ENCODE data around the gene PRR20E. TPM values are rescaled to one million over a fixed set of nuclear protein-coding genes. Genes with fewer than 3 reads are reported as not detected.
"Not testable (repeated sequence)": the region's sequence is repeated elsewhere in the genome, so short reads cannot be mapped to it uniquely, and the experiment has no call there.

PRR20E gene
- total and polyA plus RNA-seq, 2 of the 8 experiments (the other 6 are each of a cell fraction or from before 2014, with no cell fraction given): not detected

DNA sequence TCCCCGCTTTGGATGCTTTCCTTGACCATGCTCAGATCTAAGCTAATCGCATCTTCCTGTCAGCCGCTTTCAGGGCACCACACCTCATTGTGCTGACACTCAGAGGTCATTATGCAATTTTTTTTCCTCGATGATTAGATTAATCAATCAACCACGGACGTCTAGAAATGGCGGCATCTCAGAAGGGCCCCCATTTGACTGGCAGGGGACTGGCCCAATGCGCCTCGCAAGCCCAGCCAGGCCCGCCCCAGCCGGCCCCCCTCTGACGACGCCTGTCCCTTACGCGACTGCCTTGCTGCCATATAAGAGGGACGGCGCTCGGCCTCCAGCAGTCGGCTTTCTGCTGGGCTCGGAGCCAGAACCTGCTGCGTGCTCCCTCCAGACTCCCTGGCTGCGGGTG lies 13.2 kb upstream of the PRR20E start, which contains the start of gene PRR20C:
PRR20C (plus strand) TSS at position 301 of the 400 bp plus-strand sequence. CDS start 387 bp downstream, outside the sequence.
- H3K4me1 ChIP-seq (replicated peaks in 1 of 4; ENCODE audit: control insufficient read depth in 3 of 4, insufficient read depth in 4 of 4, low read length in 3 of 4); H2BK12ac ChIP-seq (ENCODE audit: low read depth, low read length); CTCF ChIA-PET (ENCODE audit: partially characterized antibody); H3K79me1 ChIP-seq (ENCODE audit: low read depth, low read length); FAIRE-seq; H3K27ac ChIP-seq (ENCODE audit: low read depth, low read length); H4K20me1 ChIP-seq (replicated peaks in 1 of 2; ENCODE audit: control insufficient read depth in 1 of 2, insufficient read depth in 2 of 2, low read length in 2 of 2); H2BK15ac ChIP-seq (ENCODE audit: low read length); H2AK5ac ChIP-seq (ENCODE audit: low read depth, low read length); H2BK20ac ChIP-seq (ENCODE audit: low read length); H4K8ac ChIP-seq (ENCODE audit: extremely low read depth, insufficient read depth, low read length); H4K91ac ChIP-seq (replicated peaks; ENCODE audit: insufficient read length, low read length); H3K79me2 ChIP-seq (ENCODE audit: control insufficient read depth in 1 of 2, insufficient read depth in 2 of 2, low read length in 2 of 2); H3K27me3 ChIP-seq (replicated peaks in 1 of 4; ENCODE audit: control insufficient read depth in 3 of 4, extremely low read depth in 1 of 4, insufficient read depth in 3 of 4, low read length in 3 of 4); H3K14ac ChIP-seq (ENCODE audit: insufficient read length); H2AFZ ChIP-seq (ENCODE audit: low read length); H3K4me3 ChIP-seq (ENCODE audit: extremely low read depth in 1 of 4, insufficient read depth in 2 of 4, low read depth in 3 of 4, low read length in 4 of 4); H3K18ac ChIP-seq (ENCODE audit: extremely low read depth, low read length); H3K36me3 ChIP-seq (ENCODE audit: control insufficient read depth in 2 of 4, insufficient read depth in 4 of 4, low read length in 3 of 4); DNase-seq (ENCODE audit: low read depth in 1 of 2, low spot score in 2 of 2); H3K4me2 ChIP-seq (ENCODE audit: insufficient read depth in 1 of 2, low read depth in 2 of 2, low read length in 2 of 2); H2BK5ac ChIP-seq (ENCODE audit: low read depth, low read length); H3K56ac ChIP-seq (replicated peaks; ENCODE audit: insufficient read length, low read depth, low read length); H3K9me3 ChIP-seq (ENCODE audit: insufficient read depth in 2 of 2, low read depth in 1 of 2, low read length in 1 of 2); POLR2A ChIA-PET (ENCODE audit: partially characterized antibody); H4K5ac ChIP-seq (ENCODE audit: insufficient read length, low read depth, low read length); H3K23me2 ChIP-seq (ENCODE audit: low read depth, low read length); H3K23ac ChIP-seq (ENCODE audit: insufficient read length); H2BK120ac ChIP-seq (replicated peaks; ENCODE audit: low read depth, low read length); H3K9ac ChIP-seq (replicated peaks in 1 of 4; ENCODE audit: extremely low read depth in 1 of 4, low read depth in 3 of 4, low read length in 3 of 4); H3K4ac ChIP-seq (replicated peaks; ENCODE audit: insufficient read length, low read depth, low read length): not testable (repeated sequence)
- WGBS, 2 experiments (ENCODE audit: extremely low coverage in 1 of 2, insufficient coverage in 1 of 2, insufficient read length in 1 of 2, insufficient replicate concordance in 2 of 2, low coverage in 1 of 2, low lambda C conversion rate in 2 of 2, missing lambda C conversion rate in 1 of 2): no CpG with 5 or more reads among the region's 22 CpGs

DNA sequence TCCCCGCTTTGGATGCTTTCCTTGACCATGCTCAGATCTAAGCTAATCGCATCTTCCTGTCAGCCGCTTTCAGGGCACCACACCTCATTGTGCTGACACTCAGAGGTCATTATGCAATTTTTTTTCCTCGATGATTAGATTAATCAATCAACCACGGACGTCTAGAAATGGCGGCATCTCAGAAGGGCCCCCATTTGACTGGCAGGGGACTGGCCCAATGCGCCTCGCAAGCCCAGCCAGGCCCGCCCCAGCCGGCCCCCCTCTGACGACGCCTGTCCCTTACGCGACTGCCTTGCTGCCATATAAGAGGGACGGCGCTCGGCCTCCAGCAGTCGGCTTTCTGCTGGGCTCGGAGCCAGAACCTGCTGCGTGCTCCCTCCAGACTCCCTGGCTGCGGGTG lies 6.7 kb upstream of the PRR20E start, which contains the start of gene PRR20D:
PRR20D (plus strand) TSS at position 301 of the 400 bp plus-strand sequence. CDS start 387 bp downstream, outside the sequence.
- H4K91ac ChIP-seq (replicated peaks; ENCODE audit: insufficient read length, low read length): not testable (repeated sequence)

More for the DNA sequence above, 6.7 kb upstream of the PRR20E start, which contains the start of gene PRR20D:
- H2AFZ ChIP-seq (ENCODE audit: low read length); H2BK20ac ChIP-seq (ENCODE audit: low read length); CTCF ChIA-PET (ENCODE audit: partially characterized antibody); H3K14ac ChIP-seq (ENCODE audit: insufficient read length); H3K4me2 ChIP-seq (ENCODE audit: insufficient read depth in 1 of 2, low read depth in 2 of 2, low read length in 2 of 2); H3K9me3 ChIP-seq (ENCODE audit: insufficient read depth in 2 of 2, low read depth in 1 of 2, low read length in 1 of 2); DNase-seq (ENCODE audit: low read depth in 1 of 2, low spot score in 2 of 2); H2BK5ac ChIP-seq (ENCODE audit: low read depth, low read length); H3K27me3 ChIP-seq (replicated peaks in 1 of 4; ENCODE audit: control insufficient read depth in 3 of 4, extremely low read depth in 1 of 4, insufficient read depth in 3 of 4, low read length in 3 of 4); H4K20me1 ChIP-seq (replicated peaks in 1 of 2; ENCODE audit: control insufficient read depth in 1 of 2, insufficient read depth in 2 of 2, low read length in 2 of 2); H2BK120ac ChIP-seq (replicated peaks; ENCODE audit: low read depth, low read length); H3K4me3 ChIP-seq (ENCODE audit: extremely low read depth in 1 of 4, insufficient read depth in 2 of 4, low read depth in 3 of 4, low read length in 4 of 4); POLR2A ChIA-PET (ENCODE audit: partially characterized antibody); H3K23me2 ChIP-seq (ENCODE audit: low read depth, low read length); H2AK5ac ChIP-seq (ENCODE audit: low read depth, low read length); H2BK15ac ChIP-seq (ENCODE audit: low read length); H3K4me1 ChIP-seq (replicated peaks in 1 of 4; ENCODE audit: control insufficient read depth in 3 of 4, insufficient read depth in 4 of 4, low read length in 3 of 4); H3K27ac ChIP-seq (ENCODE audit: low read depth, low read length); FAIRE-seq; H3K56ac ChIP-seq (replicated peaks; ENCODE audit: insufficient read length, low read depth, low read length); H3K23ac ChIP-seq (ENCODE audit: insufficient read length); H3K18ac ChIP-seq (ENCODE audit: extremely low read depth, low read length); H4K5ac ChIP-seq (ENCODE audit: insufficient read length, low read depth, low read length); H3K4ac ChIP-seq (replicated peaks; ENCODE audit: insufficient read length, low read depth, low read length); H3K36me3 ChIP-seq (ENCODE audit: control insufficient read depth in 2 of 4, insufficient read depth in 4 of 4, low read length in 3 of 4); H4K8ac ChIP-seq (ENCODE audit: extremely low read depth, insufficient read depth, low read length); H3K79me1 ChIP-seq (ENCODE audit: low read depth, low read length); H3K9ac ChIP-seq (replicated peaks in 1 of 4; ENCODE audit: extremely low read depth in 1 of 4, low read depth in 3 of 4, low read length in 3 of 4); H3K79me2 ChIP-seq (ENCODE audit: control insufficient read depth in 1 of 2, insufficient read depth in 2 of 2, low read length in 2 of 2); H2BK12ac ChIP-seq (ENCODE audit: low read depth, low read length): not testable (repeated sequence)
- no CpG with 5 or more reads among the region's 22 CpGs for WGBS, 2 experiments (ENCODE audit: extremely low coverage in 1 of 2, insufficient coverage in 1 of 2, insufficient read length in 1 of 2, insufficient replicate concordance in 2 of 2, low coverage in 1 of 2, low lambda C conversion rate in 2 of 2, missing lambda C conversion rate in 1 of 2)
